ENCODE data around the gene KIF20B.
"Not testable (repeated sequence)": the region's sequence is repeated elsewhere in the genome, so short reads cannot be mapped to it uniquely, and the experiment has no call there.

The KIF20B gene

DNA sequence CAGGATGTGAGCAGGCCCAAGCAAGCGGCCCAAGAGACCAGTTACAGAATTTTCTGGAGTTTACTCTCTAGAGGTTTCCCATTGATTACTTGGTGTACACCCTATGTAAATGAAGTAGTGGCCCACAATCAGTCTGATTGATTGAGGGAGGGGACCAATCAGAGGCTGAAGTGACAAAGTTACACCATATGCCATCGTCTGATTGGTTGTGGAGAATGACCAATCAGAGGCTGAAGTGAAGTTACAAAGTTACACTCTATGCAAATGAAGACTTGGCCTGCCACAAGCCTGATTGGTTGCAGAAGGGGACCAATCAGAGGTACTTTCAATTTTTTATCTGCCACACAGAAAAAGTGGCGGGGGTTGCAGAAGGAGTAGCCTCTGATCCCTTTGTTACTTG is 83.7 kb downstream of the KIF20B start:
- H3K4me3 ChIP-seq (ENCODE audit: low read length), result no peak overlapping the region
- TF ChIP-seq ZNF274 (IDR thresholded peaks at IDR 0.05; ENCODE audit: low read depth, low read length), result no peak

- H3K4me3 ChIP-seq (ENCODE audit: low read length), result no peak overlapping the region
- TF ChIP-seq ZNF274 (IDR thresholded peaks at IDR 0.05; ENCODE audit: low read depth, low read length), result no peak
These were observed 87.9 kb downstream of the KIF20B start for GRCh38 chr10:89789188-89789877.

DNA sequence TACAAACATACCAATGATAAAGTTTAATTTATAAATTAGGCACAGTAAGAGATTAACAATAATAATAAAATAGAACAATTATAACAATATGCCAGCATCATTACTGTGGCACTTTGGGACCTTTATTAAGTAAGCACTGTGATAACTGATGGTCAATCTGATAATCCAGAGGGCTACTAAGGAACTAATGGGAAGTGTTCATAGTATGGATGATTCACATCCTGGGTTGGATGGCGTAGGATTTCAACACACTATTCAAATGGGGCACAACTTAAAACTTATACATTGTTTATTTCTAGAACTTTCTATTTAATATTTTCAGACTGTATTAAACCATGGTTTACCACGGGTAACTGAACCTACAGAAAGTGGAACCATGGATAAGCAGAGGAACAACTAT is 90.8 kb downstream of the KIF20B start:
- H3K4me3 ChIP-seq (ENCODE audit: low read length), result no peak overlapping the region
- TF ChIP-seq ZNF274 (IDR thresholded peaks at IDR 0.05; ENCODE audit: low read depth, low read length), result no peak

GRCh38 chr10:89793649-89794254 is 92.4 kb downstream of the KIF20B start:
- TF ChIP-seq ZNF274 (IDR thresholded peaks at IDR 0.05; ENCODE audit: low read depth, low read length), result no peak
- H3K4me3 ChIP-seq (ENCODE audit: low read length), result no peak overlapping the region

DNA sequence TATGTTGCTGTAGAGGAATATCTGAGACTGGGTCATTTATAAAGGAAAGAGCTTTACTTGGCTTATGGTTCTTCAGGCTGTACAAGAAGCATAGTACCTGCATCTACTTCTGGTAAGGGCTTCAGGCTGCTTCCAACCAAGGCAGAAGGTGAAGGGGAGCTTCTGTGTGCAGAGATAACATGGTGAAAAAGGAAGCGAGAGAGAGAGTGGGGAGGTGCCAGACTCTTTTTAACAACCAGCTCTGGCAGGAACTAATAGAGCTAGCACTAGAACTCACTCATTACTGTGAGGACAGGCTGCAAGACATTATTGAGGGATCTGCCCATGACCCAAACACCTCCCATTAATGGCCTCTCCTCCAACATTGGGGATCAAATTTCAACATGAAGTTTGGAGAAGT is 94.5 kb downstream of the KIF20B start:
- H3K4me3 ChIP-seq (ENCODE audit: low read length), result no peak overlapping the region
- TF ChIP-seq ZNF274 (IDR thresholded peaks at IDR 0.05; ENCODE audit: low read depth, low read length), result no peak

DNA sequence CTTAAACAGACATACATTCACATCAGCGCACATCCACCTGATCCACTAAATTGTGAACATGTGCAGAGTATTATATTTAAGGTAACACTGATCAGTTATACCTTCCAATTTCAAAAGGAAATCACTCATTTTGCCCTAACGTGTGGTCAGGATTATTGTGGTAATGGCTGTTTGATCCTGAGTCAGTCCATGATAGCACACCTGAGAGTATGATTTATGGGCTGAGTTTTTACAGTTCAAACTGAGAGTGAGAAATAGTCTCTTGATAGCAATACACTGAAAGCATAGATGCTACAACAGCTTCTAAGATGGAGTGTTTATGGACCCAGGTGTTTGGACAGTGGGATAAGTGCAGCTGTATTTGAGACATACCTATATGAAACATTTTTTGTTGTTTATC is 96.7 kb downstream of the KIF20B start:
- TF ChIP-seq ZNF274 (IDR thresholded peaks at IDR 0.05; ENCODE audit: low read depth, low read length), result no peak
- no peak overlapping the region for H3K4me3 ChIP-seq (ENCODE audit: low read length)

- no peak for TF ChIP-seq ZNF274 (IDR thresholded peaks at IDR 0.05; ENCODE audit: low read depth, low read length)
- no peak overlapping the region for H3K4me3 ChIP-seq (ENCODE audit: low read length)
These were observed 98.2 kb downstream of the KIF20B start for GRCh38 chr10:89799573-89799972.

GRCh38 chr10:89805599-89806013 is 104.2 kb downstream of the KIF20B start:
- no peak overlapping the region; the same call in 1 of the 2 replicates for H3K4me3 ChIP-seq (ENCODE audit: low read length)
- TF ChIP-seq ZNF274 (IDR thresholded peaks at IDR 0.05; ENCODE audit: low read depth, low read length), result no peak

DNA sequence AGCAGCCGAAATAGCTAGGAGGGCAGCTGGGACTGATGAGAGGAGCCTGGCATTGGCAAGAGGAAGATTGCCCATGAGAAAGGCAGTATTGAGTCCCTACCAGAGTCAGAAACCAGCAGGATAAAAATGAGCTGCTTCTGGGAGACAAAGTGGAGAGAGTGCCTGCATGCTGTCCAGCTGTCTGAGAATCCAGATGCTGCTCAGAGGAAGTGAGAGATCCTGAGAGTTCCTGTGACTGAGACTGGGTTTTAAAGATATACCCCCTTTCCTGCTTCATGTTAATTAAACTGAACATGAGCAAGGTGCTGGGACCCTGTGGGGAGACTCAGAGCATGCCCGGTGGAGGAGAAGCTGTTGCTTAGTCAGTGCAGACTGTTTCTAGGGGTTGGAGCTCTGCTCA is 107.5 kb downstream of the KIF20B start:
- TF ChIP-seq ZNF274 (IDR thresholded peaks at IDR 0.05; ENCODE audit: low read depth, low read length), result no peak
- no peak overlapping the region for H3K4me3 ChIP-seq (ENCODE audit: low read length)

DNA sequence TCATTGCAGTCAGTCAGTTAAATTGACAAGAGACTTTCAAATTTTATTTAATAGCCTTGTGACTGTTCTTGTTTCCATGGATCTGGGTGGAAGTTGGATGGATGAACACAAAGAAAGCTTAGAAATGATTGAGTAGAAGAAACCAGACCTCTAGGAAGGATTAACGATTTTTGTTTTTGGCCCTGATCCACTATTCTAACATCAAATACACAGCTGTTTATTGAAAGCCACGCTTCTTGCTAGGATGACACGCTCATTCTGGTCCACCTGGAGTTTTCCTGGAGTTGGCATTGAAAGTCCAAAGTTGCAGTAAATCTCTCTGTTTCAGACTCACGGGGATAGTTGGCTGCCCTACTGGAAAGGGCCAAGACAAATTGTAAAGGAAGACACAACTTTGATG is 108.4 kb downstream of the KIF20B start:
- H3K4me3 ChIP-seq (ENCODE audit: low read length), result no peak overlapping the region
- TF ChIP-seq ZNF274 (IDR thresholded peaks at IDR 0.05; ENCODE audit: low read depth, low read length), result no peak

DNA sequence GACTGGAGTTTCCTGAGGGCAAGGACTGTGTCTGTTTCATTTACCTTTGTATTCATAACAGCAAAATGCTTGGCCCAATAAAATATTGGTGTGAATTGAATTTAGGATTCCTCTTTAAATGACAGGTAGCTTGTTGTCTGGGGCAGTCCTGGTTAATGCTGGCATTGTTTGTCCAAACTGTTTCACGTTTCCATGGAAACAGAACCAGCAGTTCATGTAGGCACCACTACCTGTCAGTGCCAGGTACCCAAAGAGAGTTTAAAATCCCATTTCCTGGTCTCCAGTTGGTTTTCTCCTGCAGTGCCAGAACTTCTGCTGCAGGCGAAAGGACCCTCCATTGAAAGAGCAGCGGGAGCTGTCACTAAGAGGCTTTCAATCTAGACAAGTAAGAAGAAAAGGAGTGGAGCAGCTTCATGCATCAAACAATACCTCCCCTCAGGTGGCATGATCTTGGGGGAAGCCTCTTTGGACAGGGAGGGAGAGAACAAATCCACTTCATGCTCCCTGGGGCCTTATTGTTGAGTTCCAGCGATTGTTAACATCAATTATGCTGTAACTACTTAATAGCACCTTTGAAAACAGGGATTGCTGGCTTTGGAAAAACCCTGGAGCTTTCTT is 109.6 kb downstream of the KIF20B start:
- H3K4me3 ChIP-seq (ENCODE audit: low read length), result no peak overlapping the region
- no peak for TF ChIP-seq ZNF274 (IDR thresholded peaks at IDR 0.05; ENCODE audit: low read depth, low read length)

DNA sequence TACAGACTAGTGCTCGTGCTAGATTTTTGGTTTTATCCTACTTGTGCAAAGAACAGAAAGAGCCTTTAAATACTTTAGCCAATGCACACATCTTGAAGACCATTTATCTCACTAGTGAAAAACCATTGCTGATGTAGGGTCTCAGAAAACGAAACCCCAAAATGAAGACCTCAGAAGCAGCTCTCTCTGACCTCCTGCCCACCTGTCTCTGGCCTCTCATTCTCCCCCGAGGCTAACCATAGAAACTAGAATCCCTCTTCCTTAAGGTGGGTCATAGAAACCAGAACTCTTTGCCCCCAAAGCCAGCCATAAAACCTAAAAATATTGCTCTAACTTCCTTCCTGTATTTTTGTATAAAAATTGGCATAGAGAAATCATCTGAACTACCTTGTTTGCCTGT is 112.2 kb downstream of the KIF20B start:
- H3K4me3 ChIP-seq (ENCODE audit: low read length), result peak overlapping the region; percentile 44; the same call in 1 of the 2 replicates
- no peak for TF ChIP-seq ZNF274 (IDR thresholded peaks at IDR 0.05; ENCODE audit: low read depth, low read length)

DNA sequence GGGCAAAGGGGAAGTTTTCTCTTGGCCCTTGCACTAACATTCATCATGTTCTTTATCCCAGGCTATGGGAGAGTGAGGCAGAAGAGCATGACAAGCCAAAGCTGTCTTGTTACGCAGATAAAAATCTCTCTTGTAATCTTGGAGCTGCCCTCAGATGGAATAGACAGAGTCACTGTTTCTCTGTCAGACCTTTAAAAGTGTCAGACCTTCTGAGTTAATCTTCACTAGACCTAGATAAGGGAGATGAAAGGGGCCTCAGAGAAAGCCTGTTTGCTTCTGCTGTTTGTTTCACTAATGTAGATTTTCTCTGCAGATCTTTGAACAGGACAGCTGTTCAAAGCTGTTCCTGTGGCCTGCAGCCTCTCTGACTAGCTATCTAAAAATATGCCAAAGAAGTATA is 112.9 kb downstream of the KIF20B start:
- H3K4me3 ChIP-seq (ENCODE audit: low read length), result peak overlapping the region; percentile 22; the same call in 1 of the 2 replicates
- TF ChIP-seq ZNF274 (IDR thresholded peaks at IDR 0.05; ENCODE audit: low read depth, low read length), result no peak

DNA sequence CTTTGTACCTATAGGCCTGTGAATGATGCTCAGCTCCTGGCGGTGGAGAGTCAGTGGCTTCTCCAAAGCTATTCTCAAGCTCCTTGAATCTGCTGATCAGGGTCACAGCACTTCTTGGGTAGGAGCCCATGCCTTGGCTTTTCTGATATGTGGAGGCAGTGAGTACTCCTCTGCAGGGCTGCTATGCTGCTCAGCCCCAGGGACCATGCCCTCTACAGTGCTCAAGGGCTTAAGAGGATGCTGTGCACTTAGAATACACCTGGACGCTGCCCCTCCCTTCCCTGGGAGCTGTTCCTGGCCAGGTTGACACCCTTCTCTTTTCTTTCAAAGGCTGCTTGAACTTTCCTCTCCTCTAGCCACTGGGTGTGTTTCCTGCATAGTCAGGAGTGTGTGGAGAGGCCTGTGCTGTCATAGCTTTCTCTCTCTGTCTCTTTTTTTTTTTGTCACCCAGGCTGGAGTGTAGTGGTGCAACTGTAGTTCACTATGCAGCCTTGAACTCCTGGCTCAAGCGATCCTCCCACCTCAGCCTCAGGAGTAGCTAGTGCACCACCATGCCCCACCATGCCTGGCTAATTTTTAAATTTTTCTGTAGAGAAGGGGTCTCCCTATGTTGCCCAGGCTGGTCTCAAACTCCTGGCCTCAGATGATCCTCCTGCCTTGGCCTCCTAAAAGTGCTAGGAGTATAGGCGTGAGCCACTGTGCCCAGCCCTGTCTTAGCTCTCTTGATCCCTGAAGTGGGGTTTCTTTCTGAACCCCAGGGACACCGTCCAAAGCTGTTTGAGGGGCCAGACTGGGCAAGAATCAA is 113.9 kb downstream of the KIF20B start:
- no peak for TF ChIP-seq ZNF274 (IDR thresholded peaks at IDR 0.05; ENCODE audit: low read depth, low read length)
- no peak overlapping the region for H3K4me3 ChIP-seq (ENCODE audit: low read length)

- not testable (repeated sequence) for H3K4me3 ChIP-seq (ENCODE audit: low read length)
These were observed 117.6 kb downstream of the KIF20B start for GRCh38 chr10:89819008-89819407.

Data from GM08714 (cell line).